H9 (cell line): ENCODE results near the gene TRAFD1. TPM values are rescaled to one million over a fixed set of nuclear protein-coding genes. Genes with fewer than 3 reads are reported as not detected.

ENCODE experiments used
- DNase-seq: peaks from one replicate; pipeline ENCODE4 v3.0.0-alpha.2; 2017
- H2AFZ ChIP-seq: one replicate; pipeline ENCODE4 v1.6.1; 2013; ENCODE audit warnings: mild to moderate bottlenecking, low read length, control low read depth, moderate library complexity
- H2AK5ac ChIP-seq: 2 replicates; pipeline ENCODE4 v1.6.1; 2013; ENCODE audit warnings: low read length, control low read depth, mixed read lengths; ENCODE audit not compliant: insufficient read length
- H2BK120ac ChIP-seq: one replicate; pipeline ENCODE4 v1.6.1; 2013; ENCODE audit warnings: low read depth, mild to moderate bottlenecking, low read length, control low read depth, inconsistent platforms; ENCODE audit not compliant: poor library complexity, severe bottlenecking
- H2BK12ac ChIP-seq: 2 replicates; pipeline ENCODE4 v1.6.1; 2013; ENCODE audit warnings: low read length, control low read depth, mixed read lengths, low read depth; ENCODE audit not compliant: insufficient read length
- H2BK15ac ChIP-seq: 2 replicates; pipeline ENCODE4 v1.6.1; 2013; ENCODE audit warnings: low read depth, low read length, control low read depth
- H2BK20ac ChIP-seq: one replicate; pipeline ENCODE4 v1.6.1; 2013; ENCODE audit warnings: low read depth, mild to moderate bottlenecking, low read length, control low read depth, inconsistent platforms; ENCODE audit not compliant: poor library complexity, severe bottlenecking
- H2BK5ac ChIP-seq: 2 replicates; pipeline ENCODE4 v1.6.1; 2013; ENCODE audit warnings: low read length, control low read depth, mixed read lengths; ENCODE audit not compliant: insufficient read length
- H3K14ac ChIP-seq: 2 replicates; pipeline ENCODE4 v1.6.1; 2013; ENCODE audit warnings: low read length, control low read depth; ENCODE audit not compliant: insufficient read depth
- H3K18ac ChIP-seq: 2 replicates; pipeline ENCODE4 v1.6.1; 2013; ENCODE audit warnings: low read depth, mild to moderate bottlenecking, mixed read lengths, low read length, control low read depth; ENCODE audit not compliant: insufficient read length
- H3K23ac ChIP-seq: 2 replicates; pipeline ENCODE4 v1.6.1; 2013; ENCODE audit warnings: low read length, control low read depth, mixed read lengths, low read depth; ENCODE audit not compliant: insufficient read length
- H3K23me2 ChIP-seq: 2 replicates; pipeline ENCODE4 v1.6.1; 2013; ENCODE audit warnings: low read depth, mild to moderate bottlenecking, mixed read lengths, low read length, control low read depth; ENCODE audit not compliant: insufficient read length, poor library complexity, severe bottlenecking
- H3K27ac ChIP-seq: 2 replicates; pipeline ENCODE4 v1.5.1; 2013; ENCODE audit warnings: low read length, control low read depth, mixed read lengths, low read depth; ENCODE audit not compliant: insufficient read length
- H3K27me3 ChIP-seq: 2 replicates; pipeline ENCODE4 v1.6.1; 2013; ENCODE audit warnings: low read length, control low read depth, inconsistent platforms; ENCODE audit not compliant: insufficient read depth
- H3K4ac ChIP-seq: 2 replicates; pipeline ENCODE4 v1.6.1; 2013; ENCODE audit warnings: low read depth, mild to moderate bottlenecking, control low read depth, inconsistent platforms, low read length, moderate library complexity
- H3K4me1 ChIP-seq: 2 replicates; pipeline ENCODE4 v1.6.1; 2013; ENCODE audit warnings: low read length, control low read depth, inconsistent platforms; ENCODE audit not compliant: insufficient read depth
- H3K4me2 ChIP-seq: 2 replicates; pipeline ENCODE4 v1.6.1; 2013; ENCODE audit warnings: low read length, control low read depth, mixed read lengths; ENCODE audit not compliant: insufficient read length, insufficient read depth
- H3K56ac ChIP-seq: 2 replicates; pipeline ENCODE4 v1.6.1; 2013; ENCODE audit warnings: low read depth, mild to moderate bottlenecking, mixed read lengths, low read length, control low read depth; ENCODE audit not compliant: insufficient read length
- H3K79me1 ChIP-seq: 2 replicates; pipeline ENCODE4 v1.6.1; 2013; ENCODE audit warnings: low read depth, mild to moderate bottlenecking, moderate library complexity, low read length, control low read depth, inconsistent platforms; ENCODE audit not compliant: insufficient read depth, poor library complexity, severe bottlenecking
- H3K79me2 ChIP-seq: 2 replicates; pipeline ENCODE4 v1.6.1; 2013; ENCODE audit warnings: low read length, control low read depth, inconsistent platforms; ENCODE audit not compliant: insufficient read depth
- H3K9ac ChIP-seq: 2 replicates; pipeline ENCODE4 v1.6.1; 2013; ENCODE audit warnings: low read length, control low read depth, mixed read lengths; ENCODE audit not compliant: insufficient read length; ENCODE audit errors: extremely low read depth
- H3K9me3 ChIP-seq: one replicate; pipeline ENCODE4 v1.6.1; 2013; ENCODE audit warnings: low read depth, low read length, inconsistent platforms; ENCODE audit not compliant: control insufficient read depth
- H3T11ph ChIP-seq: one replicate; pipeline ENCODE4 v1.6.1; 2013; ENCODE audit warnings: mild to moderate bottlenecking, low read length, control low read depth, inconsistent platforms
- H4K20me1 ChIP-seq: one replicate; pipeline ENCODE4 v1.6.1; 2013; ENCODE audit not compliant: control insufficient read depth, insufficient read length, insufficient read depth
- H4K5ac ChIP-seq: 2 replicates; pipeline ENCODE4 v1.6.1; 2013; ENCODE audit warnings: low read depth, mild to moderate bottlenecking, mixed read lengths, low read length, control low read depth; ENCODE audit not compliant: insufficient read length
- H4K8ac ChIP-seq: replicated peaks from 2 replicates; pipeline ENCODE4 v1.6.1; 2013; ENCODE audit warnings: low read length, control low read depth, mixed read lengths, low read depth; ENCODE audit not compliant: insufficient read length
- H4K91ac ChIP-seq: 2 replicates; pipeline ENCODE4 v1.6.1; 2013; ENCODE audit warnings: low read depth, mild to moderate bottlenecking, moderate library complexity, mixed read lengths, low read length, control low read depth; ENCODE audit not compliant: insufficient read length
- H3K27ac Mint-ChIP-seq, 3 experiments: 2 replicates in 2 of 3; 3 replicates in 1 of 3; pipeline ENCODE4 v1.8.0; 2020 to 2021; ENCODE audit warnings: mixed read lengths in 3 of 3, mild to moderate bottlenecking in 1 of 3, moderate library complexity in 1 of 3
- H3K27me3 Mint-ChIP-seq: 2 replicates; pipeline ENCODE4 v1.8.0; 2021; ENCODE audit warnings: low read depth, mild to moderate bottlenecking, moderate library complexity, mixed read lengths
- H3K36me3 Mint-ChIP-seq, 3 experiments: 2 replicates in 2 of 3; 3 replicates in 1 of 3; pipeline ENCODE4 v1.8.0; 2020 to 2021; ENCODE audit warnings: low read depth in 3 of 3, mixed read lengths in 3 of 3; ENCODE audit not compliant: insufficient read depth in 1 of 3
- H3K4me1 Mint-ChIP-seq, 2 experiments: 2 replicates each; pipeline ENCODE4 v1.8.0; 2020; ENCODE audit warnings: mixed read lengths in 2 of 2
- H3K4me3 Mint-ChIP-seq, 2 experiments: 2 replicates in 1 of 2; 3 replicates in 1 of 2; pipeline ENCODE4 v1.8.0; 2020 to 2021; ENCODE audit warnings: mild to moderate bottlenecking in 2 of 2, mixed read lengths in 2 of 2, moderate library complexity in 1 of 2
- H3K9me3 Mint-ChIP-seq, 2 experiments: 2 replicates in 1 of 2; 3 replicates in 1 of 2; pipeline ENCODE4 v1.8.0; 2020; ENCODE audit warnings: mild to moderate bottlenecking in 2 of 2, mixed read lengths in 2 of 2, moderate library complexity in 1 of 2
- WGBS: extraction: QIAGEN DNeasy Blood & Tissue Kit; methylation state at CpG from one replicate; pipeline ENCODE4 v1.1.7; 2013; ENCODE audit warnings: missing lambda C conversion rate, low lambda C conversion rate, mixed read lengths; ENCODE audit not compliant: insufficient read length; ENCODE audit errors: extremely low coverage; 5-methylcytosine and 5-hydroxymethylcytosine counted together
- total RNA-seq: library from RNA; stranded (reverse); gene quantifications from 2 replicates; pipeline ENCODE4 v1.2.1, GENCODE V29; 2021
- TF ChIP-seq, protein P1 (sequence below): fragments of 200-600 bp; sonication (generic); conservative IDR thresholded peaks from 3 replicates; pipeline ENCODE4 v1.8.0; 2021; ENCODE audit warnings: antibody characterized with exemption, mild to moderate bottlenecking

Gene TRAFD1
- total RNA-seq, 1 experiment from 2014 or later, result 32.0 TPM

DNA sequence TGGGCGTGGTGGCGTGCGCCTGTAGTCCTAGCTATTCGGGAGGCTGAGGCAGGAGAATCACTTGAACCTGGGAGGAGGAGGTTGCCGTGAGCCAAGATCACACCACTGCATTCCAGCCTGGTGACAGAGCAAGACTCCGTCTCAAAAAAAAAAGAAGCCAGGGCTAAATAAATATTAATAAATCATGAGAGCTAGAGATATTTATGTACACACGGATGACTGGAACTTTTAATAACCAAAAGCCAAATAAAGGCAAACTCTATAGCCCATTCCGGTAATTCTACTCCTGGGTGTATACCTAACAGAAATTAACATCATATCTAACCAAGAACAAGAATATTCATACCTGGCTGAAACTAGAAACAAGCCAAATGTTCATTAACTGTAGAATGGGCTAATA, 7.7 kb upstream of the TRAFD1 start:
- no peak overlapping the region for H2BK5ac ChIP-seq
- H4K20me1 ChIP-seq, result no peaks in the 10 kb centered on the region
- DNase-seq, result no peak
- no peak overlapping the region for H2AK5ac ChIP-seq
- WGBS, result no CpG with 5 or more reads among the region's 8 CpGs
- H3K14ac ChIP-seq, result no peak overlapping the region
- Mint-ChIP-seq H3K27me3 (no peaks in the 10 kb centered on the region), H3K36me3 (no peaks in the 10 kb centered on the region; a peak in 1 of 7 replicates), H3K4me3 (no peak overlapping the region), H3K9me3 (no peaks in the 10 kb centered on the region), H3K4me1 (peaks cover 17 to 22% of the 10 kb centered on the region in 2 experiments), H3K27ac (no peak overlapping the region)
- H4K8ac ChIP-seq, result no peak overlapping the region
- no peak overlapping the region for H4K5ac ChIP-seq
- H2BK20ac ChIP-seq, result no peak overlapping the region
- no peak overlapping the region for H3K27ac ChIP-seq
- no peak overlapping the region for H4K91ac ChIP-seq
- H3K18ac ChIP-seq, result no peak overlapping the region
- TF ChIP-seq, protein P1, sequence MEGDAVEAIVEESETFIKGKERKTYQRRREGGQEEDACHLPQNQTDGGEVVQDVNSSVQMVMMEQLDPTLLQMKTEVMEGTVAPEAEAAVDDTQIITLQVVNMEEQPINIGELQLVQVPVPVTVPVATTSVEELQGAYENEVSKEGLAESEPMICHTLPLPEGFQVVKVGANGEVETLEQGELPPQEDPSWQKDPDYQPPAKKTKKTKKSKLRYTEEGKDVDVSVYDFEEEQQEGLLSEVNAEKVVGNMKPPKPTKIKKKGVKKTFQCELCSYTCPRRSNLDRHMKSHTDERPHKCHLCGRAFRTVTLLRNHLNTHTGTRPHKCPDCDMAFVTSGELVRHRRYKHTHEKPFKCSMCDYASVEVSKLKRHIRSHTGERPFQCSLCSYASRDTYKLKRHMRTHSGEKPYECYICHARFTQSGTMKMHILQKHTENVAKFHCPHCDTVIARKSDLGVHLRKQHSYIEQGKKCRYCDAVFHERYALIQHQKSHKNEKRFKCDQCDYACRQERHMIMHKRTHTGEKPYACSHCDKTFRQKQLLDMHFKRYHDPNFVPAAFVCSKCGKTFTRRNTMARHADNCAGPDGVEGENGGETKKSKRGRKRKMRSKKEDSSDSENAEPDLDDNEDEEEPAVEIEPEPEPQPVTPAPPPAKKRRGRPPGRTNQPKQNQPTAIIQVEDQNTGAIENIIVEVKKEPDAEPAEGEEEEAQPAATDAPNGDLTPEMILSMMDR, result no peak
- no peaks in the 10 kb centered on the region for H3K79me1 ChIP-seq
- no peaks in the 10 kb centered on the region for H3K79me2 ChIP-seq
- H3K4me1 ChIP-seq, result peaks cover 2% of the 10 kb centered on the region; the same call in 1 of the 2 replicates
- H3K4ac ChIP-seq, result no peak overlapping the region
- no peak overlapping the region for H2BK15ac ChIP-seq
- no peak overlapping the region for H2BK12ac ChIP-seq
- no peak overlapping the region for H2AFZ ChIP-seq
- no peak overlapping the region for H3K4me2 ChIP-seq
- H3K27me3 ChIP-seq, result no peaks in the 10 kb centered on the region
- H3K56ac ChIP-seq, result no peak overlapping the region
- H3K23me2 ChIP-seq, result no peaks in the 10 kb centered on the region
- no peak overlapping the region for H3K9ac ChIP-seq
- no peak overlapping the region for H3T11ph ChIP-seq
- H3K23ac ChIP-seq, result no peak overlapping the region
- no peaks in the 10 kb centered on the region for H3K9me3 ChIP-seq
- no peak overlapping the region for H2BK120ac ChIP-seq
